ENCODE data around the gene COQ10A. TPM values are rescaled to one million over a fixed set of nuclear protein-coding genes. Genes with fewer than 3 reads are reported as not detected.

Gene COQ10A
- polyA plus RNA-seq, 1 of the 3 experiments (the other 2 are of a cell fraction): 42.2 TPM

DNA sequence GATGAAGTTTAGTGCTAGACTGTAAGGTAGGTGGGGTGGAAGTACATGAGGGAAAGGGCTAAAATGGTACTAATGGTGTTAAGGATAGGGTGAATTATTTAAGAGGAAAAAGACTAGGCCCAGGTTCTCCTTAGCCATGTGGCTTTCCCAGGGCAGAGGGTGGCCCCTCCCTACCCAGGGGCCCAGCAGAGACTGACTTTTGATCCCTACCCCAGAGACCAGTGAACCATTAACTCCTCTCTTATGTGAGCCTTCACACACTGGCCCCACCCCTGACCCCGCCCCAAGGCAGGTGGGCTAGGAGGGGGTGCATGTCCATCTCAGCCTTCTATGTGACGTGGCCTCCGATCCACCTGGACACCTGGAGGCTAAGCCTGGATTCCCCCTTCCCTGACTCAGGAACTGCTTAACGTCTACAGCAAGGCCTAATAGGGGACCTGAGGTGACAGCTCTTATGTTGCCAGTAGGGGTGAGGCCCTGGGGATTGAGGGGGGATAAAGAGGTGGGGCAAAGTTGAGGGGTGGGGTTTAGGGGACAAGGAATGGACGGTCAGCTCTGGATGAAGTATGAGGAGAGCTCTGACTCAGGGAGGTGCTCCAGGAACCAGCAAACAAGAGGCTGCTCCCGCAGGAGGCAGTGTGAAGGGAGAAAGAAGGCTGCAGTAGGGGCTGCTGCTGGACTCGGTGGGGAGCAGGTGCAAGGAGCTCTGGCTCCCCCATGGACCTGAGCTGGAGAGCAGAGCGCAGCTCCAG, 36.1 kb upstream of the COQ10A start:
- Histone ChIP-seq H3K9me2 (no peaks in the 10 kb centered on the region), H3K4me3 (ENCODE audit: low read depth in 2 of 2, low read length in 1 of 2) (no peak overlapping the region), H3K4me2 (no peak overlapping the region), H3F3A (replicated peaks; ENCODE audit: insufficient read depth) (peaks cover 17% of the 10 kb centered on the region), H3K4me1 (ENCODE audit: control insufficient read depth in 1 of 2, insufficient read depth in 2 of 2, low read depth in 1 of 2, low read length in 1 of 2) (peaks cover 0 to 7% of the 10 kb centered on the region in 2 experiments; a peak in 1 of 4 replicates), H2AFZ (ENCODE audit: low read depth) (no peak overlapping the region), H3K36me3 (replicated peaks in 1 of 2; ENCODE audit: control insufficient read depth in 1 of 2, insufficient read depth in 2 of 2, low read length in 1 of 2) (no peaks in the 10 kb centered on the region), H3K27me3 (ENCODE audit: insufficient read depth) (no peaks in the 10 kb centered on the region), H3K9me3 (no peaks in the 10 kb centered on the region), H3K27ac (ENCODE audit: low read depth in 2 of 2, low read length in 1 of 2) (no peak overlapping the region), H3K79me2 (ENCODE audit: insufficient read depth) (no peaks in the 10 kb centered on the region), H4K20me1 (ENCODE audit: insufficient read depth) (no peaks in the 10 kb centered on the region), H3K9ac (no peak overlapping the region)
- ChIA-PET POLR2A (interaction anchor here (1.6 kb wide), 1 partner anchor 9 kb away, joined by 5 read pairs; the partner anchor contains the start of gene RNF41), CTCF (interaction anchor here (1.3 to 1.7 kb wide), 3 partner anchors 9 to 41 kb away, joined by 6 to 7 read pairs (median 6); partner anchors contain the start of genes ANKRD52, RNF41 and SMARCC2)
- DNase-seq: no peak
- WGBS (ENCODE audit: low lambda C conversion rate): 79% methylated on average over 8 of the region's 8 CpGs
- TF ChIP-seq RFX5 (IDR thresholded peaks at IDR 0.05; ENCODE audit: low read length) (no peak), MEF2A (IDR thresholded peaks at IDR 0.05; ENCODE audit: borderline replicate concordance, low read depth) (no peak), JUND (IDR thresholded peaks at IDR 0.05) (no peak)

- Histone ChIP-seq H2AFZ (ENCODE audit: low read depth) (no peak overlapping the region), H3K27ac (ENCODE audit: low read depth in 2 of 2, low read length in 1 of 2) (no peak overlapping the region), H3K27me3 (ENCODE audit: insufficient read depth) (no peaks in the 10 kb centered on the region), H3K4me2 (no peak overlapping the region), H3K79me2 (ENCODE audit: insufficient read depth) (no peaks in the 10 kb centered on the region), H3K36me3 (replicated peaks in 1 of 2; ENCODE audit: control insufficient read depth in 1 of 2, insufficient read depth in 2 of 2, low read length in 1 of 2) (peaks cover 0 to 1% of the 10 kb centered on the region in 2 experiments), H3K9me2 (no peaks in the 10 kb centered on the region), H4K20me1 (ENCODE audit: insufficient read depth) (no peaks in the 10 kb centered on the region), H3K4me1 (ENCODE audit: control insufficient read depth in 1 of 2, insufficient read depth in 2 of 2, low read depth in 1 of 2, low read length in 1 of 2) (peaks cover 0 to 7% of the 10 kb centered on the region in 2 experiments; a peak in 1 of 4 replicates), H3K4me3 (ENCODE audit: low read depth in 2 of 2, low read length in 1 of 2) (no peak overlapping the region), H3F3A (replicated peaks; ENCODE audit: insufficient read depth) (peaks cover 14% of the 10 kb centered on the region), H3K9ac (no peak overlapping the region), H3K9me3 (no peaks in the 10 kb centered on the region)
- DNase-seq: no peak
- no peak for TF ChIP-seq SMC3 (IDR thresholded peaks at IDR 0.05; ENCODE audit: low read depth, low read length)
- TF ChIP-seq USF2 (IDR thresholded peaks at IDR 0.05; ENCODE audit: borderline replicate concordance, low read depth, low read length): no peak
- TF ChIP-seq ELF1 (IDR thresholded peaks at IDR 0.05): no peak
- no peak for TF ChIP-seq TEAD4 (IDR thresholded peaks at IDR 0.05; ENCODE audit: borderline replicate concordance, insufficient read depth)
- TF ChIP-seq NFIC (IDR thresholded peaks at IDR 0.05; ENCODE audit: borderline replicate concordance): no peak
- TF ChIP-seq TCF12 (IDR thresholded peaks at IDR 0.05): no peak
- TF ChIP-seq SIN3A (IDR thresholded peaks at IDR 0.05; ENCODE audit: borderline replicate concordance, low read depth, low read length): no peak
- WGBS (ENCODE audit: low lambda C conversion rate): no CpG with 5 or more reads among the region's 11 CpGs
- ChIA-PET POLR2A (interaction anchor here (1.6 kb wide), 1 partner anchor 9 kb away, joined by 5 read pairs; the partner anchor contains the start of gene RNF41), CTCF (interaction anchor here (1.3 to 1.7 kb wide), 3 partner anchors 9 to 42 kb away, joined by 6 to 7 read pairs (median 6); partner anchors contain the start of genes ANKRD52, RNF41 and SMARCC2)
Observed at GRCh38 chr12:56231184-56231582, 35.6 kb upstream of the COQ10A start.
